Lower leg skin (tissue), 3 donors: Measurements from ENCODE around the gene GLRA1.

Experiments used
- CTCF ChIP-seq, 3 donors: fragments of 450-650 bp; IDR thresholded peaks; one replicate each; pipeline ENCODE4 v1.5.1; 2016; ENCODE audit warnings: antibody characterized with exemption in 3 of 3, mild to moderate bottlenecking in 3 of 3, moderate library complexity in 2 of 3
- POLR2A ChIP-seq, 2 donors: fragments of 450-650 bp; IDR thresholded peaks; one replicate each; pipeline ENCODE4 v1.6.1; 2016 to 2017; ENCODE audit warnings: antibody characterized with exemption in 2 of 2, mild to moderate bottlenecking in 1 of 2, moderate library complexity in 1 of 2

GRCh38 chr5:151895660-151896030, 29.0 kb downstream of the GLRA1 start:
- TF ChIP-seq CTCF (IDR thresholded peaks at IDR 0.05) (no peak), POLR2A (IDR thresholded peaks at IDR 0.05) (no peak)
